ENCODE measurements around the gene GFRA4.

Gene GFRA4

GRCh38 chr20:3652676-3653596 is 10.3 kb downstream of the GFRA4 start:
- Histone ChIP-seq H2AFZ (ENCODE audit: low read length) (no peak overlapping the region), H3K9ac (ENCODE audit: low read depth, low read length, poor library complexity, severe bottlenecking) (no peak overlapping the region)

DNA sequence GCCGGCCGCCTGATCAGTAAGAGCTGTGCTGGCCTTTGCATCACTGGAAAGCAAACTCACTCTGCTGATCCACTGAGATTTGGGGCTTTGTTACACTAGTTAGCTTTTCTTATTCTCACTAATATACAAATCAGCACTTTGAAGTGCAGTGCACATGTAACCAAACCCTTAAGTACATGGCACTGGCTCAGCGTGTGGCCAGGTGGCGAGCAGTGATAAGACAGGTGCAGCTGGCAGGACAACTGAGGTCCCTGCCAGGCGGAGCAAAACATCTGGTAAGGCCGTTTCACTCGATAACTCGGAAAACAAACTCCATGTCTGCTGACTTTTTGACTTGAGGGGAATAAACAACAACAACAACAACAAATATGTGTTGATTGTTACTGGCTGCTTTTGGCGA is 11.0 kb downstream of the GFRA4 start:
- no peak overlapping the region for H3K4me2 ChIP-seq (ENCODE audit: low read depth, low read length, poor library complexity, severe bottlenecking)
- no peaks in the 10 kb centered on the region for H3F3A ChIP-seq (ENCODE audit: low read depth)
- no peaks in the 10 kb centered on the region for H3K9me3 ChIP-seq (ENCODE audit: insufficient read depth, low read depth, low read length)
- H2AFZ ChIP-seq (ENCODE audit: low read length): no peak overlapping the region
- H3K79me2 ChIP-seq (ENCODE audit: insufficient read depth, low read length): no peaks in the 10 kb centered on the region
- H4K20me1 ChIP-seq (ENCODE audit: insufficient read depth, low read length, poor library complexity, severe bottlenecking): no peaks in the 10 kb centered on the region
- no peak overlapping the region for H3K4me3 ChIP-seq (ENCODE audit: low read length, poor library complexity, severe bottlenecking)
- H3K9me2 ChIP-seq (replicated peaks; ENCODE audit: low read depth, low read length): no peaks in the 10 kb centered on the region
- no peak overlapping the region for H3K9ac ChIP-seq (ENCODE audit: low read depth, low read length, poor library complexity, severe bottlenecking)
- H3K36me3 ChIP-seq (ENCODE audit: insufficient read depth, low read length): no peaks in the 10 kb centered on the region
- TF ChIP-seq EZH2phosphoT487 (IDR thresholded peaks at IDR 0.05; ENCODE audit: borderline replicate concordance): no peak
- TF ChIP-seq, protein P1, sequence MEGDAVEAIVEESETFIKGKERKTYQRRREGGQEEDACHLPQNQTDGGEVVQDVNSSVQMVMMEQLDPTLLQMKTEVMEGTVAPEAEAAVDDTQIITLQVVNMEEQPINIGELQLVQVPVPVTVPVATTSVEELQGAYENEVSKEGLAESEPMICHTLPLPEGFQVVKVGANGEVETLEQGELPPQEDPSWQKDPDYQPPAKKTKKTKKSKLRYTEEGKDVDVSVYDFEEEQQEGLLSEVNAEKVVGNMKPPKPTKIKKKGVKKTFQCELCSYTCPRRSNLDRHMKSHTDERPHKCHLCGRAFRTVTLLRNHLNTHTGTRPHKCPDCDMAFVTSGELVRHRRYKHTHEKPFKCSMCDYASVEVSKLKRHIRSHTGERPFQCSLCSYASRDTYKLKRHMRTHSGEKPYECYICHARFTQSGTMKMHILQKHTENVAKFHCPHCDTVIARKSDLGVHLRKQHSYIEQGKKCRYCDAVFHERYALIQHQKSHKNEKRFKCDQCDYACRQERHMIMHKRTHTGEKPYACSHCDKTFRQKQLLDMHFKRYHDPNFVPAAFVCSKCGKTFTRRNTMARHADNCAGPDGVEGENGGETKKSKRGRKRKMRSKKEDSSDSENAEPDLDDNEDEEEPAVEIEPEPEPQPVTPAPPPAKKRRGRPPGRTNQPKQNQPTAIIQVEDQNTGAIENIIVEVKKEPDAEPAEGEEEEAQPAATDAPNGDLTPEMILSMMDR (conservative IDR thresholded peaks at IDR 0.05; ENCODE audit: low read length): no peak
- peaks cover 13% of the 10 kb centered on the region for H3K4me1 ChIP-seq (ENCODE audit: insufficient read depth, low read length, poor library complexity, severe bottlenecking)
- H3K27me3 ChIP-seq (ENCODE audit: insufficient read depth, low read length, poor library complexity, severe bottlenecking): no peaks in the 10 kb centered on the region

More at GRCh38 chr20:3652676-3653596, 10.3 kb downstream of the GFRA4 start:
- Histone ChIP-seq H3K4me3 (ENCODE audit: low read length, poor library complexity, severe bottlenecking) (no peak overlapping the region), H3K27me3 (ENCODE audit: insufficient read depth, low read length, poor library complexity, severe bottlenecking) (no peaks in the 10 kb centered on the region), H3K79me2 (ENCODE audit: insufficient read depth, low read length) (no peaks in the 10 kb centered on the region), H3K9me2 (replicated peaks; ENCODE audit: low read depth, low read length) (no peaks in the 10 kb centered on the region), H3K36me3 (ENCODE audit: insufficient read depth, low read length) (no peaks in the 10 kb centered on the region), H3K4me2 (ENCODE audit: low read depth, low read length, poor library complexity, severe bottlenecking) (no peak overlapping the region), H4K20me1 (ENCODE audit: insufficient read depth, low read length, poor library complexity, severe bottlenecking) (no peaks in the 10 kb centered on the region), H3K9me3 (ENCODE audit: insufficient read depth, low read depth, low read length) (no peaks in the 10 kb centered on the region), H3F3A (ENCODE audit: low read depth) (no peaks in the 10 kb centered on the region), H3K4me1 (ENCODE audit: insufficient read depth, low read length, poor library complexity, severe bottlenecking) (peaks cover 13% of the 10 kb centered on the region)
- TF ChIP-seq EZH2phosphoT487 (IDR thresholded peaks at IDR 0.05; ENCODE audit: borderline replicate concordance): no peak
- TF ChIP-seq, protein P1 (conservative IDR thresholded peaks at IDR 0.05; ENCODE audit: low read length): no peak

- no peak overlapping the region for H2AFZ ChIP-seq (ENCODE audit: low read length)
- H3K27me3 ChIP-seq (ENCODE audit: insufficient read depth, low read length, poor library complexity, severe bottlenecking): no peaks in the 10 kb centered on the region
- H3K4me3 ChIP-seq (ENCODE audit: low read length, poor library complexity, severe bottlenecking): no peak overlapping the region
- H3K9me2 ChIP-seq (replicated peaks; ENCODE audit: low read depth, low read length): no peaks in the 10 kb centered on the region
- no peak overlapping the region for H3K9ac ChIP-seq (ENCODE audit: low read depth, low read length, poor library complexity, severe bottlenecking)
- no peaks in the 10 kb centered on the region for H3K9me3 ChIP-seq (ENCODE audit: insufficient read depth, low read depth, low read length)
- no peaks in the 10 kb centered on the region for H3F3A ChIP-seq (ENCODE audit: low read depth)
- no peak overlapping the region for H3K4me2 ChIP-seq (ENCODE audit: low read depth, low read length, poor library complexity, severe bottlenecking)
- H4K20me1 ChIP-seq (ENCODE audit: insufficient read depth, low read length, poor library complexity, severe bottlenecking): no peaks in the 10 kb centered on the region
- peaks cover 13% of the 10 kb centered on the region for H3K4me1 ChIP-seq (ENCODE audit: insufficient read depth, low read length, poor library complexity, severe bottlenecking)
- no peaks in the 10 kb centered on the region for H3K36me3 ChIP-seq (ENCODE audit: insufficient read depth, low read length)
- TF ChIP-seq, protein P1 (conservative IDR thresholded peaks at IDR 0.05; ENCODE audit: low read length): no peak
- H3K79me2 ChIP-seq (ENCODE audit: insufficient read depth, low read length): no peaks in the 10 kb centered on the region
Observed at GRCh38 chr20:3651204-3651962, 11.8 kb downstream of the GFRA4 start.

Measured in Loucy (cell line).